ENCODE measurements around the gene RGS14. TPM values are rescaled to one million over a fixed set of nuclear protein-coding genes. Genes with fewer than 3 reads are reported as not detected.

Gene RGS14, protein sequence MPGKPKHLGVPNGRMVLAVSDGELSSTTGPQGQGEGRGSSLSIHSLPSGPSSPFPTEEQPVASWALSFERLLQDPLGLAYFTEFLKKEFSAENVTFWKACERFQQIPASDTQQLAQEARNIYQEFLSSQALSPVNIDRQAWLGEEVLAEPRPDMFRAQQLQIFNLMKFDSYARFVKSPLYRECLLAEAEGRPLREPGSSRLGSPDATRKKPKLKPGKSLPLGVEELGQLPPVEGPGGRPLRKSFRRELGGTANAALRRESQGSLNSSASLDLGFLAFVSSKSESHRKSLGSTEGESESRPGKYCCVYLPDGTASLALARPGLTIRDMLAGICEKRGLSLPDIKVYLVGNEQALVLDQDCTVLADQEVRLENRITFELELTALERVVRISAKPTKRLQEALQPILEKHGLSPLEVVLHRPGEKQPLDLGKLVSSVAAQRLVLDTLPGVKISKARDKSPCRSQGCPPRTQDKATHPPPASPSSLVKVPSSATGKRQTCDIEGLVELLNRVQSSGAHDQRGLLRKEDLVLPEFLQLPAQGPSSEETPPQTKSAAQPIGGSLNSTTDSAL
- total RNA-seq = 3.9 TPM
- long read RNA-seq, partial matches to known transcripts = 1 of 3 reads
- long read RNA-seq, other reads (novel, unspliced or antisense) = 1 of 3 reads

DNA sequence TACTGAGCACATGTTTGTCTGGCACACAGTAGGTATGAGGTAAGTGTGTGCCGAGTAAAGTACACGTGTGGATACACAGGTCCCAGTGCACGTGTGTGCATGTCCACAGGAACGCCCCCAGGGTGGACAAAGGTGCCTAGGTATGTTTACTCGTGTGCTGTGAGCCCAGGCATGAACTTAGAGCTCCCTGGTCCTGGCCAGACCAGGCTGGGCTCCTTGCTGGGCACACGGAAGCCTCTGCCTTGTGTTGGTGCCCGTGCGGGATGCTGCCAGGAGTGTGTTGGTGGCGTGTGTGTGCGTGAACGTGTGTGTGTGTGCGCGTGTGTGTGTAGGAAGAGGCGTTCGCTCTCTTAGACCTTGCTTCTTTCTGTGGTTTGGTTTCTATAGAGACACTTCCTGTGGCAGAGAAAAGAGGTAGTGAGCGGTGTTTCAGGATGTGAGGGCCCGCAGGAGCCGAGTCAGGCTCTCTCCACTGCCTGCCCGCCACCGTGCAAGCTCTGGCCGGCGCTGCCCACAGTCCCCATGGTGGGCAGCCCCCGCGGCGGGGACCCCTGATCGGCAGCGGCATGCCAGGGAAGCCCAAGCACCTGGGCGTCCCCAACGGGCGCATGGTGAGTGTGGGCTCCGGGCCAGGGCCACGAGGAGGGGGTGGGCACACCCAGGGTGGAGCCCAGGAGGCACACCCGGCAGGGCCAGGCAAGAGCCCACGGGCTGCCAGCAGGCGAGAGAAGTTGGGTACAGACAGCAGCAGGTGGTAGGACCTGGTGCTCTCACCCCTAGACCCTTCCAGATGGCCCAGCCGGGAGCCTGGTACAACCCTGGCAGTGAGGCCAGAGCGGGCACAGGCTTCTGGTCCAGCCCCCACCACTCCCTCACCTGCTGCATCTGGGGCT, at the start of gene RGS14:
RGS14 (plus strand) TSS at position 466 of the 893 bp plus-strand sequence; CDS start at position 567, 101 bp downstream.
- intact Hi-C loops (cut with DNase I) = no loop called here
- peak; percentile 81 for DNase-seq (ENCODE audit: missing footprints)
- peak; percentile 62 for ATAC-seq

DNA sequence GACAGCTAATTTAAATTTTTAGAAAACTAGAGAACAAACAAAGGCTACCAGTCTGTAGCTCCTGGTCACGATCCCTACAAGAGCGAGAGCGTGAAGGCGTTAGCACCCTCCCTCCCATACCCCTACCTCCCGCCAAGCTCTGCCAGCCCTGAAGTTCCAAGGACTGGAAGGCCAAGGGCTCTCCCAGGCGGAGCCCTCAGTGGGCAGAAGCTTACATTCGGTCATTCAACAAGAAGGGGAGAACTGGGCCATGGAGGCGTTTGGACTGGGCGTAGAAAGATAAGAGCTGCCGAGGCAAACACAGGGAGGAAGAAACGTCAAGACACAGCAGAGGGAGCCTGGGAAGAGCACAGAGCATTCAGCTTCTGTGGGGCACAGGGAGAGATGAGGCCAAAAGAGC, 49.0 kb upstream of the RGS14 start:
- ATAC-seq (no peak), DNase-seq (ENCODE audit: missing footprints) (no peak)
- intact Hi-C loops (cut with DNase I) = no loop called here

DNA sequence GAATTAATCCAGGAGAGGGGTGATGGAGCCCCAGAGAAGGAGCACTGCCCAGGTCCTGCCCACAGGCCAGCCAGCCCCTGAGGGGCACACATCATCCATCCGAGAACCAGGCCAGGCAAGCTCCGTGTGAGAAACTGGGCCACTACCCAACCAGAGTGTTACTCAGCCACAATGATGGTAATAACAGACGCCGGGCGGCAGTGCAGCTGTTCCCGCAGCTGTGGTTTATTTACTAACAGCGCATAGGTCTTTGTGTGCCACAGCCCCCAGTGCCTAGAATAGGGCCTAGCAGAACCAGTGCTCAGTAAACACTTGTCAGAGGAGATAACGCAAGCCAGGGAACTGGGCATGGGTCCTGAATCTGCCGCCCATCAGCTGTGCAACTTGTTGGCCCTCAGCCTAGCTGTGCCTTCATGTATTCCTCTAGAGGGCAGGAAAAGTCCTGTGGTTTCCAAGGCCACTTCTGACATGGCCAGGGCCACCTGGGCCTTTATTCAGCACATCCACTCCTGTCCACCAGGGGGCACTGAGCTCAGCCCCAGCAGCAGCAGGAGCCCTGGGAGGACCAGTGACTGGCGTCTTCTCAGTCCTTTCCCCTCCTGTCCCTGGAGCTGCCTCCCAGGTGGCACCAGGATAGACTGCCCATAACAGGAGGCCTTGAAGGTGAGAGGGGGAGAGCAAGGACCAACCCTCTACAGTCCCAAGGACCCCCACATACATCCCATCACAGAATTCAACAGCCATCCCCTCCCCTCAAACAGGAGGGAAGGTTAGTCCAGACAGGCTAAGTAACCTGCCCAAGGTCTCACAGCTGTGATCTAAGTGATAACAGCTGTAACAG, 48.2 kb upstream of the RGS14 start:
- ATAC-seq (peak; percentile 35), DNase-seq (ENCODE audit: missing footprints) (peak; percentile 80)

DNA sequence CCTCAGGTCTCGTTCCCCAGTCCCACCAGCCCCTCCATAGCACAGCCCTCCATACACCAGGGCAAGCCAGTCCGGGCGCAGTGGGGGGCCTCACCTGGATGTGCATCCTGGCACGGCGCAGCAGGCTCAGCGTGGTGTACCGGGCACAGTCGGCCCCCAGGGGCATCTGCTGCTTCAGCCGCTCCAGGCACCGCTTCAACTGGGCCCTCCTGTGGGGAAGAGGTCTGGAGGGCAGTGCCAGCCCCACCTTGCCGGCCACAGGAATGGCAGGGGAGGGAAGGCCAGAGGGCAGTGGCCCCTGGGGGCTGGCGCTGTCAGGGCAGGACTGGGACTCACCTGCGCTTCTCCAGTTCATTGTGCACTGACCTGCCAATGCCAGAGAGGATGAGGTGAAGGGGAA, 47.4 kb upstream of the RGS14 start:
- DNase-seq (ENCODE audit: missing footprints) = peak; percentile 42
- intact Hi-C loops (cut with DNase I) = no loop called here
- no peak for ATAC-seq

More for the DNA sequence above, 48.2 kb upstream of the RGS14 start:
- intact Hi-C loops (cut with DNase I) = no loop called here

DNA sequence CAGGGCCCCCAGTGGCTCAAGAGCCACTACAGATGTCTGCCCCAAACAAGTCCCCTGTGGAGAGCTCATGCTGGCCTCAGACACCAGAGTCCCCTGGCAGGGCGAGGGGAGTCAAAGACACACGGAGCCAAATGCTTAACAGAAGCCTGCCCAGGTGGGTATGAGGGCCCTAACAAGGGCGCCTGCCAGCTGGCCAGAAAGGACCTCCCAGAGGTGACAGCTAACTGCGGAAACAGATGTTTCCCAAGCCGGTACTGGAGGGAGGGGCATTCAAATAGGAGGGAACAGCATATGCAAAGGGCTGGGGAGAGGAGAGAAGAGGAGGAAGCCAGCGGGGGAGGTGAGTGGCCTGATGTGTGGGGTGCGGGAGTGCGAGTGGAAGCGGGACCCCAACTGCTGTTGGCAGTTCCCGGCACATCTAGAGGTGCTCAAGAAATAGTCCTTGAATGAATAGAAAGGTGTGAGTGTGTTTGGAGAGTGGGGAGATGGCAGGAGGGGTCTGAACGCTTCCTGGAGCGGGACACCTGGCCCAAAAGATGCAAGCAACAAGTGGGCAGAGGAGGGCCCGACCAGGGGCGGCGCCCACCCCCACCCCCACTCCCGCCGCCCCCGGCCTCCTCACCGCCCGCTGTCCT, 46.9 kb upstream of the RGS14 start:
- DNase-seq (ENCODE audit: missing footprints) (peak; percentile 73), ATAC-seq (no peak)
- intact Hi-C loops (cut with DNase I) = no loop called here

DNA sequence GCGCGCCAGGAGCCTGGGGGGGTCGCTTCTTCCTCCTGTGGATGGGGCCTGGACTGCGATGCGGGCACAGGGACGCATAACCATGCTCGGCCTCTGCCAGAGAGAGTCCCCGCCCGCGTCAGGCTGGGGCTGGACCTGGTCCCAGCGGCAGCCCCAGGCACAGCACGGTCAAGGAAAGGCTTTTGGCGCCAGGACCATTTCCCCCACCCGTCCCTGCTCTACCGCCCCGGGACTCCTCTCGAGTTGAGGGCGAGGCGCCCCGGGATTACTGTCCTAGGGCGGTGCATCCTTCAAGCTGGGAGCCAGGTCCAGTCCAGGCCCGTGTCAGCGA, 46.4 kb upstream of the RGS14 start:
- ATAC-seq = no peak
- peak; percentile 65 for DNase-seq (ENCODE audit: missing footprints)
- intact Hi-C loops (cut with DNase I) = no loop called here

DNA sequence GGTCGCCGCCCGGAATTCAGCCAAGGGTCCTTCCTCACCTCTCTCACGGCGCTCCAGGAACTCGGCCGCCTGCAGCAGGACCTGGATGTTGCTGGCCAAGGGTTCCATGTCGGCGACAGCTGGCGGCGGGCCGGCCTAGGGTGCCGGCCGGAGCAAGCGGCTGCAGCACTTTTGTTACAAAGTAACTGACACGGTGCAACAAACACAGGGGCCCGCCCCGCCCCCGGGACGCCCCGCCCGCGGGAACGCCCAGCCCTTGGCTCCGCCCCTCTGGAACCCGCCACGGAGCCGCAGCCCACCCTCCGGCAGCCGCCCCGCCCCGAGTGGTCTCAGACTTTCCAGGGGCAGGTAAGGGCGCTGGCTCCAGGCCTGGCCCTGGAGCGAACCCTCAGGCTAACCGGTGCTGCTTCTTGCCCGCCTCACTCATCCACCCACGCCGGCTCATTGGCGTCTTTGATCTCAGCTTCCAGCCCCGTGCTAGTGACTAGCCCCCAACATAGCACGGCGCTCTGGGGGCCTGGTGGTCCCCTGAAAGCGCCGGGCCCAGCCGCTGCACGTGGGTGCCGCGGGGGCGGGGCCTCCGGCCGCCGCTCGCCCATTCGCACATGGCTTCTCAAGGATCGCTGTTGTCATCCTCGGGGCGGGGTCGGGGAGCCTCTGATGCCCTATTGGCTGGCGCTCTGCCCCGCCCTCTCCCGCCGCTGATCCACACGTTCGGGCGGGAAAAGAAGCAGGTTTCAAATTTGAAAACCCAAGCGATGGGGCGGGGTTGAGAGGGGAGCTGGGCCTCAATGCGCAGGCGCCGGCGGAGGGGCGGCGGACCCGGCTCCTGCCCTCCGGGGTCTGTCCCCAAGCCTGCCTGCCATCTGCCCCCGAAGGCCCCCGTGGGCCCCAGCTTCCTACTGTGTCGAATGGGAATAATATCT, 45.7 kb upstream of the RGS14 start, which contains the start of gene MXD3:
MXD3 (minus strand) TSS at position 176 of the 926 bp plus-strand sequence; CDS start at position 108, 68 bp downstream.
- DNase-seq (ENCODE audit: missing footprints) (peak; percentile 98), ATAC-seq (peak; percentile 92)
- intact Hi-C loops (cut with DNase I) = no loop called here

DNA sequence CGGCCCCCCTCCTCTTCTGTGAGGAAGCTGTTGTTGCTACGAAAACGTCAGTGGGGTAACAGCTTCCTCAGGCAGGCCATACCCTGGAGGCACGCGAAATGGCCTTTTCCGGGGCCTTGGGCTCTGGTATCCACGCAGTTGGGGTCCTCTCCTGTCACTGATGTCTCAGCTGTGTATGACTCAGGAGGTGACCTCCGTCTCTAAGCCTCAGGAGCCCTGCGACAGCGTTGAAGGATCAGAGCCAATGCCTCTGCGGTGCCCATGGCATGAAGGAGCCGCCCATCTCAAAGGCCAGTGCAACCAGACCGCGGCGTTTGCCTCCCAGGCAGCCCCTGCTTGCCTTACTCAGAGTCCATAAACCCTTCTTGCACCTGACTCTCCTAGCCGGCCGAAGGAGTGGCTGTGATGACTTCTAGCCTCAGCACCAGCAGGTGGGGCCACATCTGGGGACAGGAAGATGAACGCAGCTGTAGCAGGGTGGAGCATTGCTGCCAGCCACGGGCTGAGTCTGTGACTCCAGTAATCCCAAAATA, 45.0 kb upstream of the RGS14 start:
- DNase-seq (ENCODE audit: missing footprints) = peak; percentile 39
- peak; percentile 1 for ATAC-seq
- intact Hi-C loops (cut with DNase I) = no loop called here

DNA sequence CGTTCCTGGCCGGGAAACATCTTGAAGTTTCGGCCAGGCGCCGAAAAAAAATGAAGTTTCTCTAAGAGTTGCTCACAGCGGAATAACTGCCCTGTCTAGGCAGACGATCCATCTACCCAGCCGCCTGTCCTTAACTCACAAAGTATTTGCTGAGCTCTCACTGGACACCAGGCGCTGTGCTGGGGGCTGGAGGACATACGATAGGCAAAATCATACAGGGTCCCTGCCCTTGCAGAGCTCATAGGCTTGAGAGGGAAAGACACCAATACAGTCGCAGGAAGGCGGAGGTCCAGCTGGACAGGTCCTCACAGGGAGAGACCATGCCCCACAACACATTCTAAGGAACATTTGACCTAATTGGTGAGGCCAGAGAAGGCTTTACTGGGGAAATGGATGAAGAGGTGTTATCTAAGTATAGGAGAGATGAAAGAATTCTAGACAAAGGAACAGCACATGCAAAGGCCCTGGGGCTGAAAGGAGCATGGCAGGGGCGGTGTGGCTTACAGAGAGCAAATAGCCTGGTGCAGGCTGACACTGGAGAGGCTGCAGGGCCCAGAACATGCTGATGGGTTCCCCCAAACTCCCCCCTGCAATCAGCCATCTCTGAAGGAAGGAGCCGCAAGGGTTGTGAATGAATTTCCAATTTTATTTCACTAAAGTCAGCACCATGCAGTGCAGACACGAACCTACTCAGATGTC, 44.0 kb upstream of the RGS14 start:
- no peak for ATAC-seq

DNA sequence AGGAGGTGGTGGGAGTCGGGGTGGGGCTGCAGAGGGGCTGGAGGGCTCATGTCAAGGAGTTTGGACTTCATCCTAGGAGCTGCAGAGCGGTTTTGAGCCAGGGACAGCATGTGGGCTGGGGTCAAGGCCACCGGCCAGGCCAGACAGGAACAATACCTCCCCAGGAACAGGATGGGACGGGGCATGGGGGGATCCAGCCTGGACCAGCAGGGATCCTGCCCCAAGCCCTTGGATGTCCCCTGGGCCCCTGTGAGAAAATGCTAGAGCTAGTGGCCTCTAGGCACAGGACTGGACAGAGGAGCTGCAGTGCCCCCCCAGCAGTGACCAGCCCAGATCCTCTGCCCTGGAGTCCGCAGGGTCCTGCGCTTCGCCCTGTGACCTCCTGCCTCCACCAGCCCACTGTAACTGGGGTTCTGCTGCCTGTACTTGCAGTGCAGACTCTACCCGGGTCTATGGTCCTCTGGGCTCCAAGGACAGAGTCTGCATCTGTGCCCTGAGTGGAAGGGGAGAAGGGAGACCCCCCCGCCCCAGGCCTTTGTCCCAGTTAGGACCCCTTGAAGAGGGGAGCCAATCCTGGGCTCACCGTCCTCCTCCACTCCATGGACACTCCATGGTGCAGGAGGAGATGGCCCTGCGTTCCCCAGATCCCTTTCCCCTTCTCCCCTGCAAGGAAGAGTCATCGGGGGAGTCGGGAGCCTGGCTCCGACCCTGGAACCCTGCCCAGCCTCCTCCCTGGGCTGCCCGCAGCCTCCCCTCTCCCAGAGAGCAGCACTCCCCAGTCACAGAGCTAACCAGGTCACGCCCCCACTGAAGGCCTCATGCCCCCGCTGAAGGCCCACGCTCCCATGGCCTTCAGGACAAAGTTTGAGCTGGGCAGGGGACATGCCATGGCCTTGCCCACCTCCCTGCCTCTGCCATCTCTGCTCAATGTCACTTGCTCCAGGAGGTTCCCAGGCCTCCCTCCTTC, 43.1 kb upstream of the RGS14 start:
- DNase-seq (ENCODE audit: missing footprints) = peak; percentile 50
- no peak for ATAC-seq
- intact Hi-C loops (cut with DNase I) = loop anchor here (5.0 kb wide), 1 partner anchor 138 kb away; no protein-coding TSS in a partner anchor

More for the DNA sequence above, 44.0 kb upstream of the RGS14 start:
- peak; percentile 47 for DNase-seq (ENCODE audit: missing footprints)
- intact Hi-C loops (cut with DNase I) = no loop called here

DNA sequence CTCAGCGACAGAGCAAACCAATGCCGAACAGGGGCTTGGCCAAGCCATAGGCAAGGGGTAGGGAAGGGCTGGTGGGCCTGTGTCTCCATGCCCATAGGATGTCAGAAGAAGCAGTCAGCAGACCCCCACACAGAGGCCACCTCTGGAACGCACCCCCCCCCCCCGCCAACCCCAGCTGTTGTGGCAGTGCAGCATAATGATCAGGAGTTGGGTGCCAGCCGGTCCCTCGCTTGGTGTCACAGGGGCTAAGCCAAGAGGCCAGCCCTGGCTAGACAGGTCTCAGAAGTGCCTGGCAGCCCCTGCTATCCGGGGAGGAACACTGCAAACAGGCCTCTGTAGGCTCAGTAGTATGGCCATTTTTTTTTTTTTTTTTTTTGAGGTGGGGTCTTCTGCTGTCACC, 42.3 kb upstream of the RGS14 start:
- DNase-seq (ENCODE audit: missing footprints) = no peak
- ATAC-seq = no peak
- intact Hi-C loops (cut with DNase I) = loop anchor here (5.0 kb wide), 1 partner anchor 137 kb away; no protein-coding TSS in a partner anchor

DNA sequence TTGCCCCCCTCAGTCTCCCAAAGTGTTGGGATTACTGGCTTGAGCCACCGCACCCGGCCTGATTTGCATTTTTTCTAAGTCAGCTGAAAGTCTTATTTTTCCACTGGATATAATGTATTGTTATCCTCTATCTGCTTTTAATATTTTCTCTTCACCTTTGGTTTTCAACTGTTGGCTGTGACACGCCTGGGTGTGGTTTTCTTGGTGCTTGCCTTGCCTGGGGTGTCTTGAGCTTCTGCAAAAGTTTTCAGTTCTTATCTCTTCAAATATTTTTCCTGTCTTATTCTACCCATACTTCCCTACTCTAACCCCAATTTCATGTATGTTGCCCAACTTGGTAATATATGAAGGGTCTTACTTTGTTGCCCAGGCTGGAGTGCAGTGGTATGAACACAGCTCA, 41.7 kb upstream of the RGS14 start:
- no peak for DNase-seq (ENCODE audit: missing footprints)
- ATAC-seq = no peak
- intact Hi-C loops (cut with DNase I) = loop anchor here (5.0 kb wide), 1 partner anchor 136 kb away; no protein-coding TSS in a partner anchor

DNA sequence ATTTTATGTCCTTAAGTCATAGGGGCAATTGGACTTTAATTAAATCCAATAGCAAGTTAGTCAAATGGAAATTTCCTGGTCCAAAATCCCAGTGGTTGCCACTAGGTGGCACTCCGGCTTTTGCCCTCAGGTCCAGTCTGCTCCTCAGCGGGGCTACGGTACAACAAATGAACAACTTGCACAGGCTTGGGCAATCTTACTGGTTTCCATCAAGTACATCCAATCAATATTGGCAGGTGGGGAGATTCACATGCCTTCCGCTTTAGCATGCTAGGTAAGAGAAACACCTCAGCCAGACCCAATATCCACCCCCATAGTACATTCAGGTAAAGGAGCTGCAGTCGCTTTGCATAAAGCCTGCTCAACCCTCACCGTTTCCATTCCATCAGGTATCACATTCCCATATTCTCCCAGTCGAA, 39.8 kb upstream of the RGS14 start:
- ATAC-seq = no peak
- intact Hi-C loops (cut with DNase I) = loop anchor here (5.0 kb wide), 1 partner anchor 134 kb away; no protein-coding TSS in a partner anchor
- DNase-seq (ENCODE audit: missing footprints) = peak; percentile 74

DNA sequence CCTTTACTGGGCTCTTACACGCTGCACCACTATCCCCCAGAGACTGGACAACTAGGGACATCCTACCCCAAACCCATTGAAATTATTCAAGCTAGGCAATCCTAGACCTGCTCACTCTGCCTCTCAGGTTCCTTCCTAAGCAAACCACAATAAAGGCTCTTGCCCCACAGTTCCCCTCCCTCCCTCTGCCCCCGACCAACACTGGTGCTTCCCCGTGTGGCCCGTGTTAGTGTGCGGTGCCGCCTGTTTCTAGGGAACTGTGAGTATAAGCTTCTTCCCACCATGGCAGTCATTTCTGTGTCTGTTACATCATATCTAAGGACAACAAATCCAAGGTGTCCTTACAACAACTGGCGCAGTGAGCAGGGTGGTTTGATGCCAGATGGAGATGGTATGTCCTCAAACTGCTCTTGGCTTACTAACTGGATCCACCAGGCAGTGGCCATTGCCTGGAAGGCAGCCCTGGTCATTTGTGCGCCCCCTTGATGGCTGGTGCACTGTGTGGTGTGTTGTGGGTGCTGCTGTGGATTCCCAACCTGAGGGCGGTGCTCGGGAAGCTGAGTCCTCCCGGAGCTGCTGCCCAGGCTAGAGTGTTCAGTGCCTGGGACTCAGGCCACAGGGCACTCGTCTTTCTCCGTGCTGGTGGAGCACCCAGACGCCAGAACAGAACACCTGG, 37.7 kb upstream of the RGS14 start:
- DNase-seq (ENCODE audit: missing footprints) (peak; percentile 79), ATAC-seq (no peak)
- intact Hi-C loops (cut with DNase I) = loop anchor here (5.0 kb wide), 1 partner anchor 132 kb away; no protein-coding TSS in a partner anchor
